22Rv1 (cell line): ENCODE results near the gene PHF20.

ENCODE experiments used
- CTCF ChIP-seq: fragments of 450-650 bp; IDR thresholded peaks from 2 replicates; pipeline ENCODE4 v1.5.1; 2017; ENCODE audit warnings: mild to moderate bottlenecking
- ZFX ChIP-seq: fragments of 450-650 bp; IDR thresholded peaks from 2 replicates; pipeline ENCODE4 v1.6.1; 2017; ENCODE audit warnings: antibody characterized with exemption, borderline replicate concordance

GRCh38 chr20:35734777-35735649 lies 36.8 kb upstream of the PHF20 start:
- TF ChIP-seq CTCF (no peak), ZFX (no peak)
